Mucosa of stomach (tissue), 1 donor: ENCODE results near the gene HBG2.

Source experiments
- H3K27me3 ChIP-seq: one replicate; pipeline ENCODE4 v1.7.0; 2013; ENCODE audit warnings: mild to moderate bottlenecking, low read length; ENCODE audit not compliant: control insufficient read depth, insufficient read depth
- H3K36me3 ChIP-seq: one replicate; pipeline ENCODE4 v1.7.0; 2013; ENCODE audit warnings: low read length; ENCODE audit not compliant: control insufficient read depth, insufficient read depth
- H3K4me1 ChIP-seq: one replicate; pipeline ENCODE4 v1.7.0; 2013; ENCODE audit warnings: mild to moderate bottlenecking, low read length; ENCODE audit not compliant: control insufficient read depth, insufficient read depth
- H3K4me3 ChIP-seq: one replicate; pipeline ENCODE4 v1.7.0; 2013; ENCODE audit warnings: low read length
- H3K9ac ChIP-seq: one replicate; pipeline ENCODE4 v1.7.0; 2013; ENCODE audit warnings: mild to moderate bottlenecking, low read length, moderate library complexity
- H3K9me3 ChIP-seq: one replicate; pipeline ENCODE4 v1.7.0; 2013; ENCODE audit warnings: mild to moderate bottlenecking, low read length, moderate library complexity; ENCODE audit not compliant: control insufficient read depth
- donor health status: Pancreatic carcinoma.

HBG2 gene

GRCh38 chr11:5288906-5289550 is 34.4 kb upstream of the HBG2 start:
- H3K9me3 ChIP-seq: no peaks in the 10 kb centered on the region
- no peak overlapping the region for H3K4me3 ChIP-seq
- no peak overlapping the region for H3K9ac ChIP-seq
- no peaks in the 10 kb centered on the region for H3K27me3 ChIP-seq
- H3K4me1 ChIP-seq: no peaks in the 10 kb centered on the region
- H3K36me3 ChIP-seq: no peaks in the 10 kb centered on the region

GRCh38 chr11:5288108-5288905 is 33.7 kb upstream of the HBG2 start:
- Histone ChIP-seq H3K9ac (no peak overlapping the region), H3K9me3 (no peaks in the 10 kb centered on the region), H3K4me1 (no peaks in the 10 kb centered on the region), H3K36me3 (no peaks in the 10 kb centered on the region), H3K4me3 (no peak overlapping the region), H3K27me3 (no peaks in the 10 kb centered on the region)

- Histone ChIP-seq H3K9me3 (no peaks in the 10 kb centered on the region), H3K27me3 (no peaks in the 10 kb centered on the region), H3K36me3 (no peaks in the 10 kb centered on the region), H3K4me3 (no peak overlapping the region), H3K9ac (no peak overlapping the region), H3K4me1 (no peaks in the 10 kb centered on the region)
These were observed 32.3 kb upstream of the HBG2 start for GRCh38 chr11:5286901-5287300.

- H3K4me3 ChIP-seq: no peak overlapping the region
- no peaks in the 10 kb centered on the region for H3K9me3 ChIP-seq
- H3K27me3 ChIP-seq: no peaks in the 10 kb centered on the region
- no peaks in the 10 kb centered on the region for H3K4me1 ChIP-seq
- H3K9ac ChIP-seq: no peak overlapping the region
- no peaks in the 10 kb centered on the region for H3K36me3 ChIP-seq
These were observed 31.8 kb upstream of the HBG2 start for GRCh38 chr11:5286351-5286750.

- no peaks in the 10 kb centered on the region for H3K36me3 ChIP-seq
- H3K4me3 ChIP-seq: no peak overlapping the region
- no peak overlapping the region for H3K9ac ChIP-seq
- H3K27me3 ChIP-seq: no peaks in the 10 kb centered on the region
- no peaks in the 10 kb centered on the region for H3K9me3 ChIP-seq
- no peaks in the 10 kb centered on the region for H3K4me1 ChIP-seq
These were observed 31.2 kb upstream of the HBG2 start for GRCh38 chr11:5285703-5286340.

GRCh38 chr11:5284637-5285036 is 30.1 kb upstream of the HBG2 start:
- no peaks in the 10 kb centered on the region for H3K4me1 ChIP-seq
- no peak overlapping the region for H3K9ac ChIP-seq

GRCh38 chr11:5283882-5284281 is 29.3 kb upstream of the HBG2 start:
- no peaks in the 10 kb centered on the region for H3K27me3 ChIP-seq
- H3K4me3 ChIP-seq: no peak overlapping the region
- no peaks in the 10 kb centered on the region for H3K4me1 ChIP-seq
- H3K9me3 ChIP-seq: no peaks in the 10 kb centered on the region
- H3K36me3 ChIP-seq: no peaks in the 10 kb centered on the region
- H3K9ac ChIP-seq: no peak overlapping the region

More at GRCh38 chr11:5284637-5285036, 30.1 kb upstream of the HBG2 start:
- H3K36me3 ChIP-seq: no peaks in the 10 kb centered on the region
- H3K9me3 ChIP-seq: no peaks in the 10 kb centered on the region
- H3K27me3 ChIP-seq: no peaks in the 10 kb centered on the region
- H3K4me3 ChIP-seq: no peak overlapping the region

GRCh38 chr11:5283086-5283485 is 28.5 kb upstream of the HBG2 start:
- Histone ChIP-seq H3K4me3 (no peak overlapping the region), H3K27me3 (no peaks in the 10 kb centered on the region), H3K9me3 (no peaks in the 10 kb centered on the region), H3K9ac (no peak overlapping the region), H3K4me1 (no peaks in the 10 kb centered on the region), H3K36me3 (no peaks in the 10 kb centered on the region)

- no peaks in the 10 kb centered on the region for H3K9me3 ChIP-seq
- H3K36me3 ChIP-seq: no peaks in the 10 kb centered on the region
- H3K27me3 ChIP-seq: no peaks in the 10 kb centered on the region
- H3K9ac ChIP-seq: no peak overlapping the region
- H3K4me3 ChIP-seq: no peak overlapping the region
- no peaks in the 10 kb centered on the region for H3K4me1 ChIP-seq
These were observed 28.0 kb upstream of the HBG2 start for GRCh38 chr11:5282628-5283027.

GRCh38 chr11:5281596-5281995 is 27.0 kb upstream of the HBG2 start:
- Histone ChIP-seq H3K27me3 (no peaks in the 10 kb centered on the region), H3K9me3 (no peaks in the 10 kb centered on the region)

GRCh38 chr11:5280582-5281102 is 26.1 kb upstream of the HBG2 start:
- Histone ChIP-seq H3K9ac (no peak overlapping the region), H3K36me3 (no peaks in the 10 kb centered on the region), H3K4me3 (no peak overlapping the region), H3K27me3 (no peaks in the 10 kb centered on the region), H3K4me1 (no peaks in the 10 kb centered on the region), H3K9me3 (no peaks in the 10 kb centered on the region)

More at GRCh38 chr11:5281596-5281995, 27.0 kb upstream of the HBG2 start:
- Histone ChIP-seq H3K4me1 (no peaks in the 10 kb centered on the region), H3K9ac (no peak overlapping the region), H3K36me3 (no peaks in the 10 kb centered on the region), H3K4me3 (no peak overlapping the region)

GRCh38 chr11:5279471-5280090 is 25.0 kb upstream of the HBG2 start:
- Histone ChIP-seq H3K36me3 (no peaks in the 10 kb centered on the region), H3K4me1 (no peaks in the 10 kb centered on the region), H3K9me3 (no peaks in the 10 kb centered on the region), H3K4me3 (no peak overlapping the region), H3K27me3 (no peaks in the 10 kb centered on the region), H3K9ac (no peak overlapping the region)
